IMR-90 (cell line): ENCODE results near the gene CDH13. TPM values are rescaled to one million over a fixed set of nuclear protein-coding genes. Genes with fewer than 3 reads are reported as not detected.

ENCODE experiments used
- ATAC-seq: fragments of 200-7000 bp; cut with Tn5 transposase; 2 replicates; pipeline ENCODE4 v1.9.1; 2020; ENCODE audit warnings: low read depth, mild to moderate bottlenecking, moderate library complexity
- BruUV-seq: library from RNA; stranded (reverse); fragments of 400-500 nt; replicated peaks from 2 replicates; lab custom pipeline; 2021; lab: Mats Ljungman, UMichigan
- CTCF ChIA-PET: fragments of 300-600 bp; formaldehyde crosslinking; extraction: SDS; loops from one replicate; lab custom pipeline; 2021; ENCODE audit warnings: antibody characterized with exemption; lab: Yijun Ruan, JAX
- POLR2A ChIA-PET: fragments of 300-600 bp; sonication (Branson Sonifier 250); formaldehyde crosslinking; loops from one replicate; lab custom pipeline; 2022; ENCODE audit warnings: antibody characterized with exemption; ENCODE audit not compliant: unreplicated experiment; lab: Charles Lee
- DNase-seq: peaks from one replicate; pipeline ENCODE4 v3.0.0; 2013
- H2AFZ ChIP-seq: replicated peaks from 2 replicates; pipeline ENCODE3; 2013; ENCODE audit warnings: low read length, mild to moderate bottlenecking; ENCODE audit not compliant: poor library complexity
- H2AK5ac ChIP-seq: 2 replicates; pipeline ENCODE4 v1.6.1; 2013; ENCODE audit warnings: low read depth, low read length, inconsistent platforms
- H2AK9ac ChIP-seq: replicated peaks from 2 replicates; pipeline ENCODE3; 2013; ENCODE audit warnings: mild to moderate bottlenecking, low read depth, low read length, moderate library complexity; ENCODE audit not compliant: poor library complexity
- H2BK120ac ChIP-seq: 2 replicates; pipeline ENCODE4 v1.6.1; 2013; ENCODE audit warnings: low read depth, low read length, inconsistent platforms
- H2BK15ac ChIP-seq: 3 replicates; pipeline ENCODE4 v1.6.1; 2013; ENCODE audit warnings: low read depth, low read length, inconsistent platforms
- H2BK20ac ChIP-seq: 2 replicates; pipeline ENCODE4 v1.6.1; 2013; ENCODE audit warnings: low read depth, mild to moderate bottlenecking, inconsistent platforms, low read length, moderate library complexity
- H2BK5ac ChIP-seq: 2 replicates; pipeline ENCODE4 v1.6.1; 2013; ENCODE audit warnings: mild to moderate bottlenecking, low read depth, low read length, inconsistent platforms; ENCODE audit not compliant: poor library complexity, severe bottlenecking
- H3K14ac ChIP-seq: replicated peaks from 2 replicates; pipeline ENCODE4 v1.6.1; 2013; ENCODE audit warnings: low read depth, low read length, inconsistent platforms
- H3K18ac ChIP-seq: 2 replicates; pipeline ENCODE4 v1.6.1; 2013; ENCODE audit warnings: low read depth, low read length, control low read depth
- H3K23ac ChIP-seq: 2 replicates; pipeline ENCODE4 v1.6.1; 2013; ENCODE audit warnings: low read depth, low read length, inconsistent platforms
- H3K27ac ChIP-seq: 2 replicates; pipeline ENCODE4 v1.5.1; 2013; ENCODE audit warnings: mild to moderate bottlenecking, control low read depth, low read length; ENCODE audit not compliant: insufficient read depth
- H3K27me3 ChIP-seq: 2 replicates; pipeline ENCODE4 v1.6.1; 2013; ENCODE audit warnings: low read length; ENCODE audit not compliant: control insufficient read depth, insufficient read depth
- H3K36me3 ChIP-seq: 2 replicates; pipeline ENCODE4 v1.6.1; 2013; ENCODE audit warnings: low read length, mixed read lengths; ENCODE audit not compliant: control insufficient read depth, insufficient read depth
- H3K4ac ChIP-seq: 2 replicates; pipeline ENCODE4 v1.6.1; 2013; ENCODE audit warnings: low read depth, low read length, inconsistent platforms
- H3K4me1 ChIP-seq: 2 replicates; pipeline ENCODE4 v1.6.1; 2013; ENCODE audit warnings: low read length, mixed read lengths; ENCODE audit not compliant: control insufficient read depth, insufficient read depth
- H3K4me2 ChIP-seq: 2 replicates; pipeline ENCODE4 v1.6.1; 2013; ENCODE audit warnings: low read depth, mild to moderate bottlenecking, control low read depth, low read length, moderate library complexity
- H3K4me3 ChIP-seq: 2 replicates; pipeline ENCODE4 v1.5.1; 2013; ENCODE audit warnings: low read depth, mild to moderate bottlenecking, control low read depth, low read length, moderate library complexity; ENCODE audit not compliant: insufficient read depth
- H3K56ac ChIP-seq: 2 replicates; pipeline ENCODE4 v1.6.1; 2013; ENCODE audit warnings: low read length, inconsistent platforms; ENCODE audit not compliant: insufficient read depth; ENCODE audit errors: extremely low read depth
- H3K79me1 ChIP-seq, 2 experiments: 2 replicates each; pipeline ENCODE4 v1.6.1; 2013; ENCODE audit warnings: low read length in 2 of 2, inconsistent platforms in 1 of 2, low read depth in 1 of 2
- H3K9ac ChIP-seq: 2 replicates; pipeline ENCODE4 v1.6.1; 2013; ENCODE audit warnings: low read depth, low read length, control low read depth
- H3K9me1 ChIP-seq: 2 replicates; pipeline ENCODE4 v1.6.1; 2013; ENCODE audit warnings: low read length, inconsistent platforms; ENCODE audit not compliant: insufficient read depth
- H3K9me3 ChIP-seq: 2 replicates; pipeline ENCODE4 v1.6.1; 2013; ENCODE audit warnings: low read length; ENCODE audit not compliant: control insufficient read depth, insufficient read depth
- H4K20me1 ChIP-seq: 2 replicates; pipeline ENCODE4 v1.6.1; 2013; ENCODE audit warnings: low read length, inconsistent platforms; ENCODE audit not compliant: insufficient read depth
- H4K5ac ChIP-seq: 2 replicates; pipeline ENCODE4 v1.6.1; 2013; ENCODE audit warnings: mild to moderate bottlenecking, low read depth, low read length, control low read depth
- H4K8ac ChIP-seq, 2 experiments: 2 replicates each; pipeline ENCODE4 v1.6.1; 2013; ENCODE audit warnings: low read depth in 2 of 2, low read length in 2 of 2, control low read depth in 1 of 2, inconsistent platforms in 1 of 2
- H4K91ac ChIP-seq: 2 replicates; pipeline ENCODE4 v1.6.1; 2013; ENCODE audit warnings: low read depth, low read length, inconsistent platforms; ENCODE audit not compliant: insufficient read depth
- BHLHE40 ChIP-seq: fragments of 150-350 bp; IDR thresholded peaks from 2 replicates; pipeline ENCODE4 v1.6.1; 2016; ENCODE audit warnings: mild to moderate bottlenecking, low read depth, low read length
- CEBPB ChIP-seq: IDR thresholded peaks from 2 replicates; pipeline ENCODE4 v1.6.1; 2012; ENCODE audit warnings: low read depth, low read length, improper control_type of control experiment
- CHD1 ChIP-seq: IDR thresholded peaks from 2 replicates; pipeline ENCODE4 v1.6.1; 2012; ENCODE audit warnings: low read depth, low read length, improper control_type of control experiment
- CTCF ChIP-seq: conservative IDR thresholded peaks from 2 replicates; pipeline ENCODE4 v1.5.1; 2012; ENCODE audit warnings: mild to moderate bottlenecking, low read depth, low read length, improper control_type of control experiment
- MAZ ChIP-seq: IDR thresholded peaks from 2 replicates; pipeline ENCODE4 v1.6.1; 2012; ENCODE audit warnings: low read depth, mild to moderate bottlenecking, low read length, improper control_type of control experiment, moderate library complexity, borderline replicate concordance
- MXI1 ChIP-seq: IDR thresholded peaks from 2 replicates; pipeline ENCODE4 v1.6.1; 2012; ENCODE audit warnings: low read depth, mild to moderate bottlenecking, low read length, moderate library complexity, borderline replicate concordance
- POLR2A ChIP-seq: IDR thresholded peaks from 2 replicates; pipeline ENCODE4 v1.6.1; 2012; ENCODE audit warnings: mild to moderate bottlenecking, low read depth, low read length
- RAD21 ChIP-seq: IDR thresholded peaks from 2 replicates; pipeline ENCODE4 v1.6.1; 2012; ENCODE audit warnings: low read length, improper control_type of control experiment
- RFX5 ChIP-seq: IDR thresholded peaks from 2 replicates; pipeline ENCODE4 v1.8.0; 2012; ENCODE audit warnings: low read depth, mild to moderate bottlenecking, low read length, moderate library complexity
- SMC3 ChIP-seq: fragments of 150-350 bp; IDR thresholded peaks from 2 replicates; pipeline ENCODE4 v1.6.1; 2016; ENCODE audit warnings: low read depth, mild to moderate bottlenecking, antibody characterized with exemption, low read length, moderate library complexity
- WGBS, 2 experiments: methylation state at CpG; one replicate each; pipeline versions ENCODE4 v1.1.5 to v1.1.7; 2013; ENCODE audit warnings: missing lambda C conversion rate in 2 of 2; ENCODE audit not compliant: insufficient read length in 1 of 2; ENCODE audit errors: extremely low coverage in 2 of 2; 5-methylcytosine and 5-hydroxymethylcytosine counted together
- dilution Hi-C: fragments of 300-500 bp; cut with HindIII; formaldehyde crosslinking; loops from one replicate; pipeline ENCODE4 v1.14.3; 2018; ENCODE audit warnings: low sequenced_read_pairs; ENCODE audit not compliant: unreplicated experiment
- in situ Hi-C: fragments of 300-500 bp; cut with MboI; formaldehyde crosslinking; loops from 3 replicates; pipeline ENCODE4 v1.14.3; 2019; ENCODE audit warnings: low sequenced_read_pairs, inconsistent platforms, mixed read lengths
- intact Hi-C: fragments of 100-400 bp; cut with micrococcal nuclease; formaldehyde crosslinking; loops from 2 replicates; pipeline ENCODE4 v1.10.0; 2022
- polyA plus RNA-seq, 3 experiments: library from polyadenylated mRNA; depleted of rRNA; stranded (reverse); fragments of >200 nt; gene quantifications; 2 replicates each; pipeline ENCODE4 v1.2.3, GENCODE V29; 2012; ENCODE audit warnings: low replicate concordance in 1 of 3
- total RNA-seq: library from RNA; depleted of rRNA; stranded (reverse); fragments of >200 nt; gene quantifications from 2 replicates; pipeline ENCODE4 v1.2.3, GENCODE V29; 2012
- TF ChIP-seq, protein P1 (sequence below): fragments of 150-350 bp; IDR thresholded peaks from 2 replicates; pipeline ENCODE4 v1.6.1; 2017; ENCODE audit warnings: mild to moderate bottlenecking, antibody characterized with exemption, low read length, low read depth

The CDH13 gene
- total and polyA plus RNA-seq, 2 of the 4 experiments (the other 2 are of a cell fraction) = 61.6 to 74.7 TPM

- Histone ChIP-seq H3K79me1 (no peaks in the 10 kb centered on the region; a peak in 1 of 4 replicates), H4K5ac (no peak overlapping the region), H3K18ac (no peak overlapping the region), H2AK5ac (no peak overlapping the region), H3K27me3 (no peaks in the 10 kb centered on the region), H3K4ac (no peak overlapping the region), H3K9me3 (no peaks in the 10 kb centered on the region), H3K27ac (no peak overlapping the region), H3K14ac (no peak overlapping the region), H2BK15ac (no peak overlapping the region), H4K8ac (no peak overlapping the region), H3K36me3 (no peaks in the 10 kb centered on the region), H2AFZ (no peak overlapping the region), H4K91ac (no peak overlapping the region), H3K56ac (no peak overlapping the region), H2BK20ac (no peak overlapping the region), H3K9ac (no peak overlapping the region), H3K23ac (no peak overlapping the region), H2BK120ac (no peak overlapping the region), H2AK9ac (no peak overlapping the region), H3K4me2 (no peak overlapping the region), H3K9me1 (no peaks in the 10 kb centered on the region; the same call in 1 of the 2 replicates), H3K4me3 (no peak overlapping the region), H3K4me1 (peaks cover 2% of the 10 kb centered on the region; the same call in 1 of the 2 replicates), H4K20me1 (no peaks in the 10 kb centered on the region), H2BK5ac (no peak overlapping the region)
- no peak for DNase-seq
- WGBS, 2 experiments = no CpG with 5 or more reads among the region's 6 CpGs
- intact Hi-C loops (no loop called here), in situ Hi-C loops (no loop called here), dilution Hi-C loops (no loop called here)
- no peak for ATAC-seq
- TF ChIP-seq RFX5 (no peak), RAD21 (no peak), MXI1 (no peak), MAZ (no peak), CTCF (no peak), CHD1 (no peak), POLR2A (no peak), SMC3 (no peak), BHLHE40 (no peak), CEBPB (no peak)
- TF ChIP-seq, protein P1, sequence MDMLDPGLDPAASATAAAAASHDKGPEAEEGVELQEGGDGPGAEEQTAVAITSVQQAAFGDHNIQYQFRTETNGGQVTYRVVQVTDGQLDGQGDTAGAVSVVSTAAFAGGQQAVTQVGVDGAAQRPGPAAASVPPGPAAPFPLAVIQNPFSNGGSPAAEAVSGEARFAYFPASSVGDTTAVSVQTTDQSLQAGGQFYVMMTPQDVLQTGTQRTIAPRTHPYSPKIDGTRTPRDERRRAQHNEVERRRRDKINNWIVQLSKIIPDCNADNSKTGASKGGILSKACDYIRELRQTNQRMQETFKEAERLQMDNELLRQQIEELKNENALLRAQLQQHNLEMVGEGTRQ = no peak
- CTCF ChIA-PET = interaction anchor here (1.2 kb wide), 1 partner anchor 12 kb away, joined by 3 read pairs; no protein-coding TSS in a partner anchor
- POLR2A ChIA-PET = no interaction called here
- no TSS peak for BruUV-seq
Observed at GRCh38 chr16:83307594-83307992, 680.8 kb downstream of the CDH13 start.
